ENCODE data around the gene SPNS3.
A peak's percentile ranks its signal among the peaks of the same experiment; 100 is the strongest.

Gene SPNS3, protein sequence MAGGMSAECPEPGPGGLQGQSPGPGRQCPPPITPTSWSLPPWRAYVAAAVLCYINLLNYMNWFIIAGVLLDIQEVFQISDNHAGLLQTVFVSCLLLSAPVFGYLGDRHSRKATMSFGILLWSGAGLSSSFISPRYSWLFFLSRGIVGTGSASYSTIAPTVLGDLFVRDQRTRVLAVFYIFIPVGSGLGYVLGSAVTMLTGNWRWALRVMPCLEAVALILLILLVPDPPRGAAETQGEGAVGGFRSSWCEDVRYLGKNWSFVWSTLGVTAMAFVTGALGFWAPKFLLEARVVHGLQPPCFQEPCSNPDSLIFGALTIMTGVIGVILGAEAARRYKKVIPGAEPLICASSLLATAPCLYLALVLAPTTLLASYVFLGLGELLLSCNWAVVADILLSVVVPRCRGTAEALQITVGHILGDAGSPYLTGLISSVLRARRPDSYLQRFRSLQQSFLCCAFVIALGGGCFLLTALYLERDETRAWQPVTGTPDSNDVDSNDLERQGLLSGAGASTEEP

DNA sequence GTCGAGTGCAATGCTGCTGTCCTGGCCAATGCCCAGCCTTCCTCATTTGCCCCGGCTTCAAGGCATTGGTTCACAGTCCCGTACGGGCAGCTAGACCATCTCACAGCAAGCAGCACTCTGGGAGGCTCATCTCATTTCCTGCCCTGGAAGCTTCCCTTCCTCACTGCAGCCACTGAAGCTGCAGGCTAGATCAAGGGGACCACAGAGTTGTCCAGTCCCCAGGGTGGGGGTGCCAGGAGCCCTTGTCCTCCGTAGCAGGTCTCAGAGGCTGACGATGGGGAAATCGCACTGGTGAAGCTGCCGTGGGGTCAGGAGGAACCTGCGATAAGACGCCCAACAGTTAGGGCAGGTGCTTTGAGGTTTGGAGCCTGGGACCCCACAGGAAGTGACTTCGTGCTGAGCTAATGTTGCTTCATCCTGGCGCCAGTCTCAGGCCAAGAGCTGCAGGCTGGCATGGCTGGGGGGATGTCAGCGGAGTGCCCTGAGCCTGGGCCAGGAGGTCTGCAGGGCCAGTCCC lies at the start of gene SPNS3:
Gene SPNS3, plus strand, starts transcription at position 426 of the 517 bp plus-strand sequence. Its CDS starts 28 bp downstream, at position 454.
- DNase-seq = peak; percentile 29

DNA sequence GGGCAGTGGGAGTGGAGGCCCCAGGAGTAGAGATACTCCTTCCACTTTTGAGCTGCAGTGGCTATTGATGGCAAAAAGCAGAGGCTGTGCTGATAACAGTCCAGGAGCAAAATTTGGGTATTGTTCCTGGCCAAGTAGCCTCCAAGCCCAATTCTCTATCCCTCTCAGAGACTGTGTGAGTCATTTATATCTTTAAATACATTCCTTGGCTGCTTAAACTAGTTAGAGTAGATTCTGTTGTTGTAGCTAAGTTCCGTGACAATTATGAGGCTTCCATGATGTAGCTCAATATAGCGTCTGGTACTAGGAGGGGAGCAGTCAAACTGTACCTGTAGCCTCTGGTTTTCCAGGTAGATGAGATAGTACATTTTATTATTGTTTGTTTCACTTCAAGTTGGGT lies 47.3 kb upstream of the SPNS3 start:
- no peak for DNase-seq

DNA sequence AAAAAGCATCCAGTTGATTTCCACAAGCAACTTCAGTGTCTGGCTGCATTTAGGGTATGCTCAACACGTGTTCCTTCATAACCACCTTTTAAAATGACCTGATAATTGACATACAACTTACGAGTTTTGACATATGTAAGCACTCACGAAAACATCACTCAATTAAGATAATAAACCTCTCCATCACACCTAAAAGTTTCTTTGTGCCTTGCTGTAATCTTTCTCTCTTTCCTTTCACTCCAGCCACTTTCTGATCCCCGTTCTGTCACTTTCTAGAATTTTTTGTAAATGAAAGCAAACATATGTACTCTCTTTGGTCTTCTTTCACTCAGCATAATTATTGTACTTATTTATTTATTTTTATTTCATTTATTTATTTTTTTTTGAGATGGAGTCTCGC lies 46.6 kb upstream of the SPNS3 start:
- no peak for DNase-seq

DNA sequence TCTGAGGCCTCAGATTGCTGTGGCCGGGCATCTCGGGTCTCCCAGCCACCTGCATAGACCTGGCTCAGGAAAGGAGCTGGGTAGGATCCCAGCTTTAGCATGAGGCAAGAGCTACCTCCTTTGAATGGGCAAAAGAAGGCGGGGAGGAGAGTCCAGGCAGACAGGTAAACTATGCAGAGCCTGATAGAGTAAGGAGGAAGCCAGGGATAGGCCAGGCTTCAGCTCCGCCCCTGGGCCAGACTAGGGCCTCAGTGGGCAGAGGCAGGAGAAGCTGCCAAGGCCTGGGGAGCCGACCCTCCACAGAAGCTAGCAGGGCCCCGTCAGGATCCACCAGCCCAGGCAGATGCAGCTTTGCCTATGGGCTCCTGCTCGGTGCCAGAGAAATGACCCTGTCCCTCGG lies 44.7 kb upstream of the SPNS3 start:
- DNase-seq = no peak

DNA sequence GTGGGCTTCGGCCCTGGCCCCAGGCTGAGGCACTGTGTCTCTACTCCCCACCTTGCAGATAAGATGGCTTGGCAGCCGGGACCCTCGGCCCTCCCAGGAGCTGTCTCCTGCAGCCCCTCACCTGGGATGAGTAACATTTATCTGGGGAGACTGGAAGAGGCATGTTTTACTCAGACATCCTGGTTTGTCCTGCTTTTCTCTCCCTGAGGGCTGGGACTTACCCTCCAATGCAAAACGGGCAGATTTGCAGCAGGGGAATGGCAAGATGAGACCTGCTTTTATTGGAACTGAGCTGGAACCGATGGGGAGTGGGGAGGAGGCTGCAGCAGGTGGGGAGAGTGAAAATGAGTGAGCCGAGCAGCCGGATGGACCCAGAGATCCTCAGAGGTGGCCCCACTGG lies 39.9 kb upstream of the SPNS3 start:
- no peak for DNase-seq

DNA sequence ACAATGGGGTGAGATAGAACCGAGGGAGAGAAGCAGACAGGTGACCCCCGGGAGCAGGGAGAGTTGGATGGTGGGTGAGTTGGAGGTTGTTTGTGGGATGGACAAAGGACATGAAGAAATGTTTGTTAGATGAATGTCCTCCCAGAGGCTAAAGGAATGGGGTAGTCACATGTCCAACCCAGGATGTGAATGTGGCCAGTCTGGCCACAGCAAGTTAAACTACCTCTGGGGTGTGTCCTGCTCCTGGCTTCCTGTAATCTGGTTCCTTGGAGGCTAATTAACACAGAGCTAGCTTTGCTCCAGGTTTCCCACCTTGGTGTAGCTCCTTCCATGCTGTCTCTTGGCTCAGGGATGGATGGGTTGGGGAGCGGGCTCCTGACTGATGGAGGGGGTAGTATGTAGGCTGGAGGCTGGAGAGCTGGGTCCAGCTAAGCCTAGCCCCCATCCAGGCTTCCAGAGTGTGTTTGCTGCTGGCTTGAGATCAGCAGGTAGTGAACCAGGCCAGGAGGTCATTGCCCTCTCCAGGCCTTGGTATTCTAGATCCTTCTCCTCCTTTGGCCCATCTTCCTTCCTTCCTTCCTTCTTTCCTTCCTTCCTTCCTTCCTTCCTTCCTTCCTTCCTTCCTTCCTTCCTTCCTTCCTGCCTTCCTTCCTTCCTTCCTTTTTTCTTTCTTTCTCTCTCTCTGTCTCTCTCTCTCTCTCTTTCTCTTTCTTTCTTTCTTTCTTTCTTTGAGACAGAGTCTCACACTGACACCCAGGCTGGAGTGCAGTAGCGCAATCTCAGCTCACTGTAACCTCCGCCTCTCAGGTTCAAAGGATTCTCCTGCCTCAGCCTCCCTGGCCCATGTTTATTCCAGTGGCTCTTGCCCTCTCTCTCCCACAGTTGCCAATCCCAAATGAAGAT lies 39.3 kb upstream of the SPNS3 start:
- no peak for DNase-seq

DNA sequence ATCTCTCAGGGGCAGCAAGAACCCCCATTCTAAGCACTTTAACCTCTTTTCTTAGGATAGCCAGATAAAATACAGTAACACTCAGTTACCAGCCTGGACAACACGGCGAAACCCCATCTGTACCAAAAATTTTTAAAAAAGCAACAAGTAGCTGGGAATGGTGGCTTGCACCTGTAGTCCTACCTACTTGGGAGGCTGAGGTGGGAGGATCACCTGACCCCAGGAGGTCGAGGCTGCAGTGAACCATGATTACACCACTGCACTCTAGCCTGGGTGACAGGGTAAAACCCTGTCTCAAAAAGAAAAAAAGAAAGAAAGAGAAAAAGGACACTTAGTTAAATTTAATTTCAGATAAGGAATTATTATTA lies 38.6 kb upstream of the SPNS3 start:
- no peak for DNase-seq

DNA sequence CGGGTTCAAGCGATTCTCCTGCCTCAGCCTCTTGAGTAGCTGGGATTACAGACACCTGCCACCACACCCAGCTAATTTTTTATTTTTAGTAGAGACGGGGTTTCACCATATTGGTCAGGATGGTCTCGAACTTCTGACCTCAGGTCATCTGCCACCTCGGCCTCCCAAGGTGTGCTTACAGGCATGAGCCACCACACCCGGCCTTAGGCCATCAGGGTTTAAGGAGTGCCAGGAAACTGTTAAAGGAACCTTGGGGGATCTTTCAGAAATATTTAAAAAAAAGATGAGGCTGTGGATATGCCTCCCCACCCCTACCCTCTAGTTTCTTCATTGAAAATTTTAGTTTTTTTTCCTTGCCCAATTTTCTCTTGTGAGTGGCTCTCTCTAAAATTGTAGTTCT lies 35.9 kb upstream of the SPNS3 start:
- DNase-seq = no peak

DNA sequence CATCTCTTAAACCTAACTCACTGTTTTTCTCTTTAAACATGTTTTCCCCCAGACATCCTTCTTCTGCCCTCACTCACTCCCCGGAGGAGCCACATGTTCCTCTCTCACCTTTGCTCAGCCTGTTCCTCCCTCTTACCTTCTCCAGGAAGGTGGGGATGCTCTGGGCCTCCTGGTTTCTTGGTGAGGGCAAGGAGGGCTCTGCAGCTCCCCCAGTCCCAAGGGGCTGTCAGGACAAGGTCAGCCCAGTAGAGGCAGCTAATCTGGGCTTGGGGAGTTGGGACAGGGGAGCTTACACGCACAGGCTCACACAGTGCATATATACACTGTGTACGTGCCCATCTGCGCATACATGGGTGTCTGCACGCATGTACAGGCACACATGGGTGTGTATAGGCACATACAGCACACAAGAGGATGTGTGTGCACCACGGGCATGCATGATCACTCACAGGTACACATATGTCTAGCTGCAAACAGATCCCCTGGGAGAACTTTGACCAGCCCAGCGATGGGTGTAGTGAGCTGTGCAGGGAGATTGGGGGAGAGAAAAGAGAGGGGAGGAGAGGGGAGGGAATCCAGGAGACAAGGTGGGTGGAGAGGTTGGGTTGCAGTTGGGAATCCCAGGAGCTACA lies 28.6 kb upstream of the SPNS3 start:
- DNase-seq = no peak

DNA sequence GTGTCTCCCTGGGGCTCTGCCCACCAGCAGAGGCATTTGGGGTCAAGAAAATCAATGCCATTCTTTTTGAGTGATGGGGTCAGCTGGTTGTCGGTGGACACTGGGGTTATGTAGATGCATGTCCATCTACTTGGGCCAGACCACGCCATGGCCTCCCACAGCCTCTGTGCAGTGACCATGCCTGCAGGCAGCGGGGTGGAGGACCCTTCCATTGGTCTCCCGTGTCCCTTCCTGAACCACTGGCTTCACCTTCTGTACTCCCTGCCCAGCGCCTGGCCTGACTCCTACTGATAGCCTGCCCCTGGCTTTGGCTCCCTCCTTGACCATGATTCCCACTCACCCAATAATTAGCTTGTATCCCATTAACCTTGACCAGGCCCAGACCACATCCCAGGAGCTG lies 28.0 kb upstream of the SPNS3 start:
- no peak for DNase-seq

DNA sequence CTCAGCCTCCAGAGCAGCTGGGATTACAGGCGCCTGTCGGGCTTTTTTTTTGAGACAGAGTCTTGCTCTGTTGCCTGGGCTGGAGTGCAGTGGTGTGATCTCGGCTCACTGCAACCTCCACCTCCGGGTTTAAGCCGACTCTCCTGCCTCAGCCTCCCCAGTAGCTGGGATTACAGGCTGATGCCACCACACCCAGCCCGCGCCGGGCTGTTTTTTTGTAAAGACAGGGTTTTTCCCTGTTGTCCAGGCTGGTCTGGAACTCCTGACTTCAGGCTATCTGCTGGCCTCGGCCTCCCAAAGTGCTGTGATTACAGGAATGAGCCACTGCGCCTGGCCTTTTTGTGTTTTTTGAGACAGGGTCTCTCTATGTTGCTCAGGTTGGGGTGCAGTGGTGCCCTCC lies 27.4 kb upstream of the SPNS3 start:
- DNase-seq = no peak

DNA sequence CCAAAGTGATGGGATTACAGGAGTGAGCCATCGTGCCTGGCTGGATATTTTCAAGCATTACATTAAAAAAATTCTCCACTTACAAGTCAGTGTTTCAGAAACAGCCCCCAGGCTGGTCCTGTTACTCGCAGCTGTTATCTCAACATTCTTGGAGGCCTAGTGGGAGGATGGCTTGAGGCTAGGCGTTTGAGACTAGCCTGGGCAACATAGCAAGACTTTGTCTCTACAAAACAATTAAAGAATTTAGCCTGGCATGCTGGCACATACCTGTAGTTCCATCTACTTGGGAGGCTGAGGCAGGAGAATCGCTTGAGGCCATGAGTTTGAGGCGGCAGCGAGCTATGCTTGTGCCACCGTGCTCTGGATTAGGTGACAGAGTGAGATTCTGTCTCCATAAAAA lies 26.5 kb upstream of the SPNS3 start:
- no peak for DNase-seq

DNA sequence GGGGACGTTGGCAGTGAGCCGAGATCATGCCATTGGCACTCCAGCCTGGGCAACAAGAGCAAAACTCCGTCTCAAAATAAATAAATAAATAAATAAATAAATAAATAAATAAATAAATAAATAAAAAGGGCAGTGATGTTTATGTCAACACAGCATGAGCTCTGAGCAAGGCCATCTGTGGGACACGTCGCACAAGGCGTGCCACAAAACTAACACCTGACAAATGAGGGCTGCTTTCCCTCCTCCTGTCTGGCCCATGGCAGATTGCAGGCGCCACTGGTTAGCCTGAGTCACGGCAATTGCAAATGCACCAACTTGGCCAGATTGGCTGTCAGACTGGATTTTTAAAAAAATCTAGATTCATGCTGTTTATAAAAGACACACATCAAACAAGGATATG lies 25.9 kb upstream of the SPNS3 start:
- DNase-seq = no peak

DNA sequence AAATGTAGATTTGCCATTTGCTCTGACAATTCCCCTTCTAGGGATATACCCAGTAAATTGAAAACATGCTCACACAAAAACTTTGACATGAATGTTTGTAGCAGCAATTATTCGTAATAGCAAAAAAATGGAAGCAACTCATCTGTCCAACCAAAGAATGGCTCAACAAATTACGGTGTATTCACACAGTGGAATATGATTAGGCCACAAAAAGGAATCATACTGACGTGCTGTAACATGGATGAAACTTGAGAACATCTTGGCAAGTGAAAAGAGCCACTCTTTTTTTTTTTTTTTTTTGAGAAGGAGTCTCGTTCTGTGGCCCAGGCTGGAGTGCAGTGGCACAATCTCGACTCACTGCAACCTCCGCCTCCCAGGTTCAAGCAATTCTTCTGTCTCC lies 24.1 kb upstream of the SPNS3 start:
- DNase-seq = no peak

DNA sequence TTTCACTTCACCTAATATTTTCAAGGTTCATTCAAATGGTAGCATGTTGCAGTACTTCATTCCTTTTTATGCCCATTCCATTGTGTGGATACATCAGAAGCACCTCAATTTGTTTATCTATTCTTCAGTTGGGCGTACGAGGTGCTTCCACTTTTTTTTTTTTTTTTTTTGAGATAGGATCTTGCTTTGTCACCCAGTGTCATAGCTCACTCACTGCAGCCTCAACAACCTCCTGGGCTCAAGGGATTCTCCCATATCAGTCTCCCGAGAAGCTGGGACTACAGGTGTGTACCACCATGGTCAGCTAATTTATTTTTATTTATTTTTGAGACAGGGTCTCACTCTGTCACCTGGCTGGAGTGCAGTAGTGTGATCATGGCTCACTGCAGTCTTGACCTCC lies 22.5 kb upstream of the SPNS3 start:
- no peak for DNase-seq

DNA sequence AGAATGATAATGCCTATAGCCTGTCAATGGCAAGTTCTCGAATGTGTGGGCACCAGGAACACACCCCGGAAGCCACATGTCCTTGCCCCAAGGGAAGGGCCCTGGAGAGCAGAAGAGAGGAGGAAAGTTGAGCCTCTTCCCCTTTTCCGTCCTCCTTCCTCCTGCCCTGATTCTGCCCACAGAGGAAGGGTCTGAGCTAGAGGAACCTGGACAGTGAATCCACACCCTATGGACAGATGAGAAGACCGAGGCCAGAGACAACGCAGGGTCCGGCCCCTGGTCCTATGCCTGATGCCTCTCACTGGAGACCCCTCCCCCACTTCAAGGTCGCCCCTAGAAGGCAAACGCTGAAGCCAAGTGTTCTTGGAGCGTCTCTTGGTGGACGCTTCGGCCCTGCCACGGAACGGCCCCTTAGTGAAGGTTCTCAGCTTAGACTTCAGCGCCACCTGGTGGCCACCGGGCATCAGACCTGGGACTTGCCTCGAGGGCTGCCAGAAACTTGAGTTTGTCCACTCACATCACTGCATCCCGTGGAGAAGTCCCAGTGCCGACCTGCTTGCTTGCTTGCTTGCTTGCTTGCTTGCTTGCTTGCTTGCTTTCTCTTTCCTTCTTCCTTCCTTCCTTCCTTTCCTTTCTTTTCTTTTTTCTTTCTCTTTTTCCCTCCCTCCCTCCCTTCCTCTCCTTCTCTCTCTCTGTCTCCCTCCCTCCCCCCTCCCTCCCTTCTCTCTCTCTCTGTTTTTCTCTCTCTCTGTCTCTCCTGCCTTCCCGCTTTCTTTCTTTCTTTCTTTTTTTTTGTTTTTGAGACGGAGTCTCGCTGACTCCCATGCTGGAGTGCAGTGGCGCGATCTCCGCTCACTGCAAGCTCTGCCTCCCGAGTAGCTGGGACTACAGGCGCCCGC lies 20.6 kb upstream of the SPNS3 start:
- DNase-seq = peak; percentile 92

DNA sequence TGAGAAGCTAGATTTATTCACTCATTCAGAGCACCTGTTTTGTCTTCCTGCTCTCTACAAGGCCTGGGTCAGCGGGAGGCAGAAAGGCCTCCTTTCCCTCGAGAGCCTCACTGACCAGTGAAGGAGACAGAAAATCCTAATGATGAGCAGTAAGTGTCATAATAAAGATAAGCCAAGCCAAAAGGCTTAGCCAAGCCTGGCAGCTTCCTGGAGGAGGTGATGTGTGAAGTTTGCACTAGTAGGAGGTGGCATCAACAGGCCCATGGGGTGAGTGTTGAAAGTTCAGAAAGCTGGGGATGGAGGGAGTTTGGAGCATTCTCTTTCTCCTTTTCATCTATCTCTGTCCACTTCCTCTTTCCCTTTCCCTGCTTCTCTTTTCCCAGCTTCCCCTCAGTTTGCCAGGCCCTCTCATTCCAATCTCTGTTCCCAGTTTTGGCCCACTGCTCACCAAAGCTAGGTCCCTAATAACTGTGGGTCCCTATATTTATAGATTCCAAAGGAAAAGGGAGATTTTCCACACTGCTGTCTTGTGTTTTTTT lies 16.5 kb upstream of the SPNS3 start:
- no peak for DNase-seq

DNA sequence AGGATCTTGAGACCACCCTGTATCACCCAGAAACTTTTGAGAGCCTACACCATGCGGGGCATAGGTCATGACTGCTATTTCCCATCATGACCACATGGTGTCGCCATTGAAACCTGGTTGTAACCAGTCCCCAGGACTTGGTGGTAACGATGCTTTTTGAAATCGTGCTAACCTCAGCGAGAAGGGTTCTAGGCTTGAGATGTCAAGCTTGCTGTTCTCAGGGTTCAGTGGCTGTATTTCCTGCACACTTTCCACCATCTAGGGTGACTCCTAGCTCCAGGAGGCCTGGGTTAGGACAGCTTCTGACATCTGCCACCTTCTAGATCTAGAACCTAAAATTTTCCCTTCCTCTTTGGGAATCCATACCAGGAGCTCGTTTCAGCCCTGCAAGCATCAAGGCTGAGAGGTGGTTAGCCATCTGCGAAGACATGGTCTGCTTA lies 13.0 kb upstream of the SPNS3 start:
- peak; percentile 49 for DNase-seq

DNA sequence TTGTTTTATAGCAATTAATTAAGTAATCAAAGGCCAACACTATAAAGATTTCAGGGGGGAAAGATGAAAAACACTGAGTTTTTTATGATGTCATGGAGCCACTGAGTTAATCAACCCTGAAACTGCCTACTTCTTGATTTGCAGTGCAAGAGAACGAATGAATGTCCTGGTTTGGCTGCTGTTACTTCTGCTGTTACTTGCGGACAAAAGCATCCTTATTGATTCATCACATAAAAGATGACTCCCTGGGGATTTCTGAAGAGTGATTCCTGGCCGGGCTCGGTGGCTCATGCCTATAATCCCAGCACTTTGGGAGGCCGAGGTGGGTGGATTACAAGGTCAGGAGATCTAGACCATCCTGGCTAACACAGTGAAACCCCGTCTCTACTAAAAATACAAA lies 10.9 kb upstream of the SPNS3 start:
- DNase-seq = no peak

DNA sequence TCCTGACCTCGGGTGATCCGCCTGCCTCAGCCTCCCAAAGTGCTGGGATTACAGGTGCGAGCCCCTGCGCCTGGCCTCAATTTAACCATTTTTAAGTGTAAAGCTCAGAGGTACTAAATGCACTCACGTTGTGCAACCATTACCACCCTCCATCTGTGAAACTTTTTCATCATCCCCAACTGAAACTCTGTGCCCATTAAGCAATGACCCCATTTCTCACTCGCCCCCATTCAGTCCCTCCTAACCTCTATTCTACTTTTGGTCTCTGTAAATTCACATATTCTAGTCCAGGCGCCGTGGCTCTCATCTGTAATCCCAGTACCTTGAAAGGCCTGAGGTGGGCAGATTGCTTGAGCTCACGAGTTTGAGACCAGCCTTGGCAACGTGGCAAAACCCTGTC lies 8.3 kb upstream of the SPNS3 start:
- DNase-seq = no peak

DNA sequence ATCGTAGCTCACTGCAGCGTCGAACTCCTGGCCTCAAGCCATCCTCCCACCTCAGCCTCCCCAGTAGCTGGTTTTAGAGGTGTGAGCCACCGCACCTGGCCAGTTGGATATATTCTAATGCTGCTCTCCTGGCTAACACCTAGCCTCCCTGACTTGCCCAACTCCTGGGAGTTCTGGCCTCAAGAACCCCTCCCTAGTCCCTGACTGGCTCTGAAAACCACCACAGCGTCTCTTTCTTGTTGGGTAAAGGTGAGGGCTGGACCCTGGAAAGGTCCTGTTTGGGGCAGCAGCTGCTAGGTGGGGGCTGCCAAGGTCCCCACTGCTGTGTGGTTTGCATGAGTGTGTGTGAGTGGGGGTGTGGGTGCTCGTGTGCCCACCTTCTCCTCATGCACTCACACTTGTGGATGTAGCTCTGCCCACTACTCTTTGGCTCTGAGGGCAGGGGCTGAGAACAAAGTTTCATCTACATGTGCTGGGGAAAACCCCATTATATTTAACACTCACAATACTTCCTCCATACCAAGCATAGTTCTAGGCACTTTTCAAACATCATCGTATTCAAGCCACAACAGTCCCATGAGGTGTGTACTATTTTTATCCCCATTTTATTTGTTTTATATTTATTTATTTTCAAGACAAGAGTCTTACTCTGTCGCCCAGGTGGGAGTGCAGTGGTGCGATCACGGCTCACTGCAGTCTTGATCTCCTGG lies 7.1 kb upstream of the SPNS3 start:
- DNase-seq = no peak

Measured in activated CD8-positive, alpha-beta memory T cell treated with anti-CD3 and anti-CD28 coated beads, Interleukin-2, amount 50 U/mL, for 4 hours (primary cell).